ENCODE data around the gene DAND5.
A peak's percentile ranks its signal among the peaks of the same experiment; 100 is the strongest.

The DAND5 gene

GRCh38 chr19:13011653-13012389 lies 42.4 kb downstream of the DAND5 start:
- no peak for DNase-seq

DNA sequence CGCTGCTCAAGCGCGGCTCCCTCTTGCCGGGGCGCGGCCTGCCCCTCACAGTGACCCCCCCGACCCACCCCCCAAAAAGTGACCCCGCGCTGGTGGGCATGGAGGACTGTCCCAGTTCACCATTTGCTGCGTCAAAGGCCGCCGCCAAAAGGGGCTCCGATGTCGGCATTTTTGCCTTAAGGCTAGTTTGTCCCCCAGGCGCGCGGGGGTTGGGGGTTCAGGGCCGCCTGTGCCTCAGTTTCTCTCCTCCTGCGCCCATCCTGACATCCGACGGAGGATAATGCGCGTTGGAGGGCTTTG lies 43.0 kb downstream of the DAND5 start:
- DNase-seq, result no peak

DNA sequence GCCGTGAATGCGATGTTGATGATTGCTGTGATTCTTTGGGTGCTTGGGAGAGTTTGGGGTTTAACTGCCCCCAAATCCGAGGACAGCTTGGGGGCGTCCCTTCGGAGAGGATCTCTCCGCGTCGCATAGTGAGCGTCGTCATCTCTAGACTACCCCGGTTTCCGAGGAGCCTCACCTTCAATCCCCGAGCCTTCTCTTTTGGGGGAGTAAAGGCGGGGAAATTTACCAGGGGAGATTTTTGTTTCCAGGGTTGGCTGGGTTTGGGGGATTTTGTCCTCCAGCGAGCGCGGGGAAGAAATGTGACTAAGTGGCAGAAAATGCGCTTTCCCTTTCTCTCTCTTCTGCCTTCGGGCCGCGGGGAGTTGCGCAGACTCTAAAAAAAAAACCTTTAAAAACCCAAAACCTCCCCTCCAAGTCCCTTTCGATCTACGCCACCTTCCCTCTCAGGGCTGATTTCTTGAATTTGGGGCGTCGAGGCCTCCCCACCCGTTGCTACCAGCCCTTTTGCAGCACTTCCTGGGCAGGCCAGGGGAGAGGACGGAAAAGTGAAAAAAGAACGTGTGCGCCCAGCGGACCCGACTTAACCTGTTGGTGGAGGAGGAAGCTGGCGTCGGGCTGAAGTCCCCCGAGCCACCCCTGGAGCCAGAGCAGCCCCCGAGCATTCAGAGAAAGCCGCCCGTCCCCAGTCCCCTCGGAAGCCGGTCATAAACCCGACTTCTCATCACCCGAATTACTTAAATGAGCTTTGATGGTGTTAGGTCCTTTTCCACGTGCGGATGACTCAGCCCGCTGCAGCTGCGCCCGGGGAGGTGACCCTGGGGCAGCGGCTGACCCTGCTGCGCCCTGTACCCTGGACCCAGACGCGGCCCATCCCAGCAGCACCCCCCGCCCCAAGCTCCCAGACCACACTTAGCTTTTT lies 43.6 kb downstream of the DAND5 start:
- DNase-seq, result peak; percentile 74

DNA sequence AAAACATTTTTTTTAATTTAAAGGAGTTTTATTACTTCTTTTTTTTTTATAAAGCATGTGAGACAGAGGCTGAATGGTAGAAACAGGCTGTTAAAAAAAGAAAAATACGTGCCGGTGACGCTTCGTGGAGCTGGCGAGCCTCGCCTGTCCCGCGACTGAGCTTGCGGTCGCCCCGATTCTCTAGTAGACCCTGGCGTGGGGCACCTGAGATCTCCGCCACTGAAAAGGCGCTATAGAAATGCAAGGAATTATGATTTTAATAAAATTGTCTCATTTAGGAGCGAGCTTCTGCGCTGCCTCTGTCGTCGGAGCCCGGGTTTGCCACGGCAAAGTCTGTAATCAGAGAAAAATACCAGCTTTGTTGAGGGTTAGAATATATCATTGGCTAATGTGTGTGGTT lies 44.3 kb downstream of the DAND5 start:
- no peak for DNase-seq

DNA sequence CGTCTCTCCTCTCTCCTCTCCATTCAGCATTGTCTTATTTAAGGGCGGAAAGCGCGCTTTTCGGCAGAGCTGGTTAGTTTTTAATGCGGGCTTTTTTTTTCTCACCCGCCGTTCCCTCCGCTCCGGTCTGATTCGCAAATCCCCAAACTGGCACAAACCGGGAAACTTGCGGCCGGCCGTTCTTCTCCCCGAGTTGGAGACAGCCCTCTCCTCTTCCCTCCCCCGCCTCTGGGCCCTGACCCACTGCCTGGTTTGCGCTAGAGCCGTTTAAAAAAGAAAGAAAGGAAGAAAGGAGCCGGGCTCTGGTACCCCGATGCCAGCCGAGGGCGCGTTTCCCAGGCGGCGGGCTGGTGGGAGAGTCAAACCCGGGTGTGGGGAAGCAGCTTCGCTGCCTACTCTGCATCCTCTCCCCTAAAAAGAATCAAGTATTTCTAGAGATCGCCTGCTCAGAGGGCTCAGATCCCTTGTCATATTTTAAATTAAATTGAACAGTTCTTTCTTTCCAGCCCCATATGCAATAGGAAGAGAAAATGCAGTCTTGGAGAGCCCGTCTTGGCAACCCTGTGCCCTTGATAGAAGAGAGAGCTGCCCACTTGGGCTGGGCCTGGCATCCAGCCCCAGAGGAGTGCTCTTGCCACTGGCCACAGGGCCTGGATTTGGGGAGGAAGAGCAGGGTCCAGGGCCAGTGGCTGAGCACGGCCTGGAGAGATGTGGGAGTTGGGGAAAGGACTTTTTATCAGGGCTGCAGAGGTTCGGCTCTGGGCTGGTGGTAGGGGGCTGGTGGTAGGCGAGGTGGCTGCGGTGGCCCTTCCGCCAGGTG lies 44.9 kb downstream of the DAND5 start:
- no peak for DNase-seq

DNA sequence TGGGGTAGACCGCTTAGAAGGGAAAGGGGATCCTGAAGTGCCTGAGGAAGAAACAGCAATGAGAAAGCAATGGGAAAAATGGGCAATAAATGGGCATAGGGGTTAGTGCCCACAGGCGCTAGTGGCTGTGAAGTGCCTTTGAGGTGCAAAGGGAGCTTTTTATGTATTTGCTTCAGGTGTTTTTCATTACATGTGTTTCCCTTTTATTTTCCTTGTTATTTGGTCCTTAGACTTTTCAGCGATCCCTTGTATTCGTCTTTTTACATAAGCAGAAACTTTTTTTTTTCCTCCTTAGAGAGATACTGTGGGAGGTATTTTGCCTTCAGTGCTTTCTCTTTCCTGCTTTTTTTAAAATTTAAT lies 45.5 kb downstream of the DAND5 start:
- no peak for DNase-seq

DNA sequence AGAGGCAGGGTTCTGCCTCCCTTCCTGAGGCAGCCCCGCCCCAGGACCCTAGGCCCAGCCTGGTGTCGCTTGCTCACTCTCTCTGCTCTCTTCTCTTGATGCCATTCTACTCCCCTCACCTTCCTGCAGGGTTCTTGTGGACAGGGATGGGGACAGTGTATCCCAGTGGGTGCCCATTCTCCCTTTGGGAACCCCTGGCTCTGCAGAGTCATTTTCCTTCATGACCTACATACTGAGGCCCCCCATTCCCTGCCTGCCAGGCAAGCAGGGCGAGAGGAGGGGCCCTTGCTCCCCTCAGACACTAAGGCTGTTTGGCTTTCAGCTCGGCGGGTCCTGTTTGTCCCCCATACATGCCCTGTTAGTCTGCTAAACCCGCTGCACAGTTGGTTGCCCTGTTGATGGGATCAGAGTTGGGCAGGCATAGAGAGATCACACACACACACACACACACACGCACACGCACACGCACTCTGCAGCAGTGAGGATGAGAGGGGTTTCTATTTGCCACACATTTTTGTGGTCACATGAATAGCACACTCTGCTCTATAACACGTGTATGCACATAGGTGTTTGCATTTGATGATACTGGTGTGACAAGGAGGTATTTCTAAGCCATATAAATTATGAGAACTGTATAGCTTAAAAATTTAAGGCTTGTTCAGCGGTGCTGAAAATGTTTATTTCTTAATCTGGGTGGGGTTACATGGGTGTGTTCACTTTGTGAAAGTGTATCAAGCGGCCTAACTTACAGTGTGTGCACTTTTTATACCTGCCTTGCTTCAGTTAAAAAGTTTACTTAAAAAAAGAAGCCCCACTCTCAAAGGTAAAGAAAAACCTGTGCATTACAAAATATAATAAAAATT lies 46.2 kb downstream of the DAND5 start:
- peak; percentile 62 for DNase-seq

- no peak for DNase-seq
Observed at GRCh38 chr19:13016245-13016627, 46.9 kb downstream of the DAND5 start.

- no peak for DNase-seq
Observed at GRCh38 chr19:13016628-13017305, 47.4 kb downstream of the DAND5 start.

- DNase-seq, result no peak
Observed at GRCh38 chr19:13017306-13018034, 48.1 kb downstream of the DAND5 start.

- peak; percentile 37 for DNase-seq
Observed at GRCh38 chr19:13018035-13018914, 48.9 kb downstream of the DAND5 start.

- DNase-seq, result no peak
Observed at GRCh38 chr19:13019332-13019731, 50.0 kb downstream of the DAND5 start.

GRCh38 chr19:13020002-13020414 lies 50.6 kb downstream of the DAND5 start:
- DNase-seq, result no peak

DNA sequence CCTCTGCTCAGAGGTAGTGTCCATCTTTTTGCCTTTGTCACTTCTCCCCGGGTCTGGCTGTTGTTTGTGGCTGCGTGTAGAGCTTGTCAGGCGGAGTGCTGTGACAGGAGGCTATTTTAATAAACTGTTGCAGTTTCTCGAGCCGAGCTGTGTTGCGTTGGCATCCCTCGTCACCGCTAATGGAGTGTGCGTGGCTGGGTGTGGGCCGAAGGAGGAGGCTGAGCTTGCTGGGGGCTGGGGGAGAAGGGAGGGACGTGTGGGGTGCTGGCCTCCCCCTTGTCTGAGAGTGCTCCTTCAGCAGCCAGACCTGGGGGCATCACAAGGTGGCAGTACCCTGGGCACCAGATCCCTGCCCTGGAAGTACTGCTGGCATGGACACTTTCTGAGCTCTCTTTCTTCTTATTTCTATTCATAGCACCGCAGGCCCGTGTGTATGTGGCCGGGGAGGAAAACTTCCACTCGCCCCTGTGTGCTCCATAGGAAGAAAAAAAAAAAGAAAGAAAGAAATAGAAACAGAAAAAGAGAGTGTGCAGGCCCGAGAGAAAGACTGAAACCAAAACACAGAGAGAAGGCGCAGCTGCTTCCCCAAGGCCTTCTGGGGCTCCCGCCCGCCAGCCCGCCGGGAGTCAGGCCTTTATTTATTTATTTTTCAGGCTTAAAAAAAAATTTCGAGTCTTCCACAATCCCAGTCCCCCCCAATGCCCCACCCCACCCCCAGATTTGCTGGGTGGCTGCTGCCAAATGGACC lies 52.9 kb downstream of the DAND5 start:
- DNase-seq, result peak; percentile 63

DNA sequence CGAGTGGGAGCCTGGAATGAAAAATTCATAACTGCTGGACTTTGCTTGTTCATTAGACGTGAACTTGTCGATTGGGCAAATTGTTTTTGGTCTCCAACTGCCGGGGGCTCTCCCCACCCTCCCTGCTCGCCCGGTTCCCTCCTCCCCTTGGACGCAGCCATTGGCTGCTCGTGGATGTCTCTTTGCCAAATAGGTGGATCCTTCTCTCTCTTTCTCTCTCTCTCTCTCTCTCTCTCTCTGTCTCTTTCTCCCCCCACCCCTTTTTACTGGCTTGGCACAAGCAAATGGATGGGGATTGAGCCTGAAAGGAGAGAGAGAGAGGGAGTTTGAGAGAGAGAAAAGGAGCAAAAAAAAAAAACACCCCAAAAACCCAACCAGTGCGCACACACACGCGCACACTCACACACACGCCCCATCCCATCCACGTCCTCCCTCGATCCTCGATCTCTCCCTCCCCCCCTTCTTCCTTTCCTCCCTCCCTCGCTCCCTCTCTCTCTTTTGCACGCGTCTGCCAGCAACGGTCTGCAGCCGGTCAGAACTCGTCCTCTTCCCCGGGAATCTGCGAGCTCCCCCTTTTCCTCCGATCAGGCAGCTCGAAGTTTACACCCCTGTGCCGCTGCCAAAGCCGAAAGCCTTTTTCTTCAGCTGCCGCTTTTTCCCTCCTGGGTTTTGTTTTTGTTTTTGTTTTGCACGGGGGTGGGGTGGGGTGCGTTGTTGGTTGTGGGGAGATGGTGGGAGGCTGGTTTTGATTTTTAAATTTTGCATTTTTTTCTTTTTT lies 53.7 kb downstream of the DAND5 start:
- peak; percentile 97 for DNase-seq

DNA sequence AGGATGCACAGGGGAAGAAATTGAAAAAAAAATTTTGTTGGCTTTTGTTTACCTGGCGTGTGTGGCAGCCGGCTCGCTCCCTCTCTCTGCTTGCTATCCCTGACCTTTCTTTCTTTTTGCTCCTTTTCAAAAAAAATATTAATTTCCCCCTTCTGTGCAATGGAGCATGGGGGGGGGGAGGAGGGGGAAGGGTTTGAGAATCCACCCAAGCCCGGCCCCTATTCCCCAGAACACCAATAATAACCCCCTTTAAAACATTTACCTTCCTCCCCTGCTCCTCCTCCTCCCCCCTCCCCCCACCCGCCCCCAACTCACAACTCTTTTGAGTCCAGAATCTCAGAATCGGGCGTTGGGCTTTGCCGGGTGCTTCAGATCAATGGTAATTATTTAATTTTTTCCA lies 54.3 kb downstream of the DAND5 start:
- DNase-seq, result peak; percentile 67

Data from fibroblast of skin of right biceps (primary cell).